GM12878 (cell line): ENCODE measurements around the gene SLC26A8. TPM values are rescaled to one million over a fixed set of nuclear protein-coding genes. Genes with fewer than 3 reads are reported as not detected.
A peak's percentile ranks its signal among the peaks of the same experiment; 100 is the strongest.
"Not testable (repeated sequence)": the region's sequence is repeated elsewhere in the genome, so short reads cannot be mapped to it uniquely, and the experiment has no call there.

Experiments used
- ATAC-seq: fragments of 200-7000 bp; cut with Tn5 transposase; 3 replicates; pipeline ENCODE4 v1.9.1; 2020; ENCODE audit warnings: mild to moderate bottlenecking, moderate library complexity
- BruUV-seq: library from RNA; stranded (reverse); fragments of 400-500 nt; replicated peaks from 2 replicates; lab custom pipeline; 2021; lab: Mats Ljungman, UMichigan
- CTCF ChIA-PET: fragments of 300-600 bp; sonication (Branson Sonifier 250); formaldehyde crosslinking; extraction: SDS; loops from one replicate; lab custom pipeline; 2021; ENCODE audit warnings: inconsistent platforms; lab: Yijun Ruan, JAX
- POLR2A ChIA-PET: fragments of 350-600 bp; formaldehyde crosslinking; extraction: SDS; loops from one replicate; lab custom pipeline; 2021; ENCODE audit warnings: inconsistent platforms; lab: Charles Lee
- RAD21 ChIA-PET: fragments of 300-600 bp; sonication (Branson Sonifier 250); formaldehyde crosslinking; loops from one replicate; lab custom pipeline; 2023; ENCODE audit warnings: antibody characterized with exemption; ENCODE audit not compliant: unreplicated experiment; lab: Charles Lee
- SMC1A ChIA-PET: fragments of 300-600 bp; sonication (Branson Sonifier 250); formaldehyde crosslinking; loops from one replicate; lab custom pipeline; 2023; ENCODE audit not compliant: unreplicated experiment, uncharacterized antibody; lab: Charles Lee
- DNase-seq: peaks from one replicate; pipeline ENCODE4 v3.0.0-alpha.2; 2011; ENCODE audit warnings: low read depth, low spot score
- FAIRE-seq: peaks from 3 replicates; lab custom pipeline; 2011; peaks lifted over from hg19 to GRCh38; lab: Jason Lieb, UNC
- H2AFZ ChIP-seq: 2 replicates; pipeline ENCODE4 v1.6.0; 2011; ENCODE audit warnings: low read depth, low read length, control low read depth; ENCODE audit not compliant: control insufficient read depth
- H3K27ac ChIP-seq: 2 replicates; pipeline ENCODE4 v1.5.1; 2011; ENCODE audit warnings: control low read depth; ENCODE audit not compliant: control insufficient read depth, insufficient read depth
- H3K27me3 ChIP-seq, 2 experiments: replicated peaks in 1 of 2; 2 replicates each; pipeline versions ENCODE4 v1.6.0 to v1.6.1; 2011; ENCODE audit warnings: low read length in 1 of 2; ENCODE audit not compliant: control insufficient read depth in 2 of 2, insufficient read depth in 2 of 2
- H3K36me3 ChIP-seq, 2 experiments: 2 replicates each; pipeline ENCODE4 v1.5.1; 2011; ENCODE audit warnings: low read length in 1 of 2; ENCODE audit not compliant: control insufficient read depth in 2 of 2, insufficient read depth in 2 of 2
- H3K4me1 ChIP-seq: 2 replicates; pipeline ENCODE4 v1.6.1; 2011; ENCODE audit warnings: mild to moderate bottlenecking, low read length, moderate library complexity, mixed read lengths; ENCODE audit not compliant: control insufficient read depth, insufficient read depth
- H3K4me2 ChIP-seq: 2 replicates; pipeline ENCODE4 v1.6.0; 2011; ENCODE audit warnings: control low read depth; ENCODE audit not compliant: control insufficient read depth, insufficient read depth
- H3K4me3 ChIP-seq: fragments of 200-600 bp; sonication (generic); 2 replicates; pipeline ENCODE4 v1.5.1; 2016
- H3K79me2 ChIP-seq: 2 replicates; pipeline ENCODE4 v1.6.0; 2011; ENCODE audit warnings: low read length; ENCODE audit not compliant: control insufficient read depth, insufficient read depth
- H3K9ac ChIP-seq: 2 replicates; pipeline ENCODE4 v1.8.0; 2011; ENCODE audit warnings: low read length, control low read depth, mixed read lengths; ENCODE audit not compliant: control insufficient read depth, insufficient read depth
- H3K9me3 ChIP-seq: replicated peaks from 3 replicates; pipeline ENCODE4 v1.5.1; 2011; ENCODE audit warnings: mild to moderate bottlenecking, low read length; ENCODE audit not compliant: control insufficient read depth, insufficient read depth
- H4K20me1 ChIP-seq: 2 replicates; pipeline ENCODE4 v1.6.0; 2011; ENCODE audit not compliant: control insufficient read depth, insufficient read depth
- CBX5 ChIP-seq: sonication (generic); IDR thresholded peaks from 2 replicates; pipeline ENCODE4 v1.6.1; 2016; ENCODE audit warnings: low read depth, moderate library complexity, mild to moderate bottlenecking, inconsistent platforms
- FOXM1 ChIP-seq: IDR thresholded peaks from 2 replicates; pipeline ENCODE4 v1.6.1; 2012; ENCODE audit warnings: low read depth, mild to moderate bottlenecking, inconsistent platforms, low read length, moderate library complexity
- NFYA ChIP-seq: IDR thresholded peaks from 2 replicates; pipeline ENCODE4 v1.6.1; 2011; ENCODE audit warnings: low read depth, mild to moderate bottlenecking, low read length, improper control_type of control experiment, borderline replicate concordance
- NR2F1 ChIP-seq: fragments of 450-650 bp; conservative IDR thresholded peaks from 2 replicates; pipeline ENCODE4 v1.6.1; 2017; ENCODE audit warnings: mild to moderate bottlenecking
- RCOR1 ChIP-seq: conservative IDR thresholded peaks from 2 replicates; pipeline ENCODE4 v1.6.1; 2012; ENCODE audit warnings: low read depth, low read length, improper control_type of control experiment
- SPI1 ChIP-seq: IDR thresholded peaks from 2 replicates; pipeline ENCODE4 v1.6.1; 2011; ENCODE audit warnings: low read depth, mild to moderate bottlenecking, low read length, moderate library complexity, borderline replicate concordance; ENCODE audit not compliant: insufficient read depth
- TCF7 ChIP-seq: IDR thresholded peaks from 2 replicates; pipeline ENCODE4 v1.6.1; 2014; ENCODE audit warnings: antibody characterized with exemption, borderline replicate concordance
- USF1 ChIP-seq: IDR thresholded peaks from 2 replicates; pipeline ENCODE4 v1.6.1; 2011; ENCODE audit warnings: borderline replicate concordance, low read depth, mild to moderate bottlenecking, moderate library complexity, mixed read lengths, low read length; ENCODE audit not compliant: insufficient read depth; ENCODE audit errors: extremely low read length
- ZNF217 ChIP-seq: fragments of 450-650 bp; IDR thresholded peaks from 2 replicates; pipeline ENCODE4 v1.6.1; 2017; ENCODE audit warnings: antibody characterized with exemption, mild to moderate bottlenecking
- WGBS: methylation state at CpG from one replicate; pipeline ENCODE4 v1.1.6; 2016; ENCODE audit warnings: low lambda C conversion rate; ENCODE audit not compliant: insufficient replicate concordance, insufficient coverage; ENCODE audit errors: missing lambda C conversion rate; 5-methylcytosine and 5-hydroxymethylcytosine counted together
- in situ Hi-C: fragments of 300-500 bp; cut with MboI; formaldehyde crosslinking; loops from 9 replicates; pipeline ENCODE4 v1.14.3; 2018; ENCODE audit warnings: mixed read lengths
- intact Hi-C: fragments of 100-400 bp; cut with micrococcal nuclease; formaldehyde crosslinking; loops from one replicate; pipeline ENCODE4 v1.14.2; 2022; ENCODE audit not compliant: unreplicated experiment
- polyA plus RNA-seq, 11 experiments: library from polyadenylated mRNA; depleted of rRNA in 4 of 11; unstranded in 6 of 11; stranded (reverse) in 5 of 11; fragments of >200 nt; fragmentation: Nextera tagmentation in 4 of 11; fragmentation: Illumina TruSeq in 1 of 11; extraction: Ambion mirVana in 4 of 11; extraction: Trizol in 1 of 11; gene quantifications; 1 replicate in 1 of 11; 2 replicates in 10 of 11; pipeline versions ENCODE4 v1.2.1 to v1.2.3, GENCODE V29; 2011 to 2016; ENCODE audit warnings: inconsistent platforms in 2 of 11, missing spikeins in 2 of 11, low read depth in 1 of 11
- total RNA-seq, 4 experiments: library from RNA; depleted of rRNA in 3 of 4; stranded (reverse); fragments of >200 nt in 3 of 4; fragmentation: Illumina TruSeq in 1 of 4; extraction: Trizol in 1 of 4; gene quantifications; 2 replicates each; pipeline versions ENCODE4 v1.2.1 to v1.2.3, GENCODE V29; 2013 to 2021

Gene SLC26A8
- total and polyA plus RNA-seq, 10 of the 15 experiments (the other 5 are each of a cell fraction or from before 2014, with no cell fraction given), result 0.09 to 0.95 (median 0.27) TPM; not detected in 2

DNA sequence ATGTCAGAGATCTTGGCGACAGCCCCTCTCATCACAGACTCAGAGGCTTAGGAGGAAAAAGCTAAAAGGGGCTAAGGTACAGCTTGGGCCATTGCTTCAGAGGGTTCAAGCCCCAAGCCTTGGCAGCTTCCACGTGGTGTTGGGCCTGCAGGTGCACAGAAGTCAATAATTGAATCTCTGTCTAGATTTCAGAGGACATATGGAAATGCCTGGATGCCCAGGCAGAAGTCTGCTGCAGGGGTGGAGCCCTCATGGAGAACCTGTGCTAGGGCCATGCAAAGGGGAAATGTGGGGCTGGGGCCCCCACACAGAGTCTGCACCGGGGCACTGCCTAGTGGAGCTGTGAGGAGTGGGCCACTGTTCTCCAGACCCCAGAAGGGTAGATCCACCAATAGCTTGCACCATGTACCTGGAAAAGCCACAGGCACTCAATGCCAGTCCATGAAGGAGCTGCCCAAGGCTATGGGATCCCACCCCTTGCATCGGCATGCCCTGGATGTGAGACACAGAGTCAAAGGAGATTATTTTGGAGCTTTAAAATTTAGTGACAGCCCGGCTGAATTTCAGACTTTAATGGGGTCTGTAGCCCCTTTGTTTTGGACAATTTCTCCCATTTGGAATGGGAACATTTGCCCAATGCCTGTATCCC lies 115.6 kb downstream of the SLC26A8 start:
- ATAC-seq, POLR2A ChIA-PET, H2AFZ ChIP-seq, BruUV-seq, H3K4me3 ChIP-seq, H3K27ac ChIP-seq, H4K20me1 ChIP-seq, H3K4me1 ChIP-seq, FAIRE-seq, H3K27me3 ChIP-seq, H3K9ac ChIP-seq, intact Hi-C loops, H3K36me3 ChIP-seq, RAD21 ChIA-PET, DNase-seq, H3K4me2 ChIP-seq, in situ Hi-C loops: not testable (repeated sequence)
- Histone ChIP-seq H3K79me2 (peaks cover 34% of the 10 kb centered on the region), H3K9me3 (peaks cover 20% of the 10 kb centered on the region)
- ChIA-PET CTCF (interaction anchor here (1.0 kb wide), 1 partner anchor 9 kb away, joined by 3 read pairs; no protein-coding TSS in a partner anchor), SMC1A (interaction anchor here (1.0 kb wide), 1 partner anchor 168 kb away, joined by 3 read pairs; no protein-coding TSS in a partner anchor)
- 96% methylated on average over 5 of the region's 5 CpGs for WGBS
- TF ChIP-seq CBX5, result peak; percentile 63; the same call in 1 of the 2 replicates

- ATAC-seq (no peak), DNase-seq (no peak), FAIRE-seq (no peak)
- ChIA-PET CTCF (interaction anchor here (1.5 kb wide), 1 partner anchor 13 kb away, joined by 3 read pairs; the partner anchor contains the start of gene SRPK1), SMC1A (interaction anchor here (1.0 kb wide), 1 partner anchor 169 kb away, joined by 3 read pairs; no protein-coding TSS in a partner anchor), POLR2A (interaction anchor here (0.6 kb wide), 1 partner anchor 102 kb away, joined by 4 read pairs; no protein-coding TSS in a partner anchor), RAD21 (interaction anchor here (0.6 kb wide), 1 partner anchor 475 kb away, joined by 6 read pairs; no protein-coding TSS in a partner anchor)
- intact Hi-C loops (no loop called here), in situ Hi-C loops (no loop called here)
- Histone ChIP-seq H3K4me1 (no peaks in the 10 kb centered on the region; the same call in 1 of the 2 replicates), H3K9ac (no peak overlapping the region), H4K20me1 (no peaks in the 10 kb centered on the region), H3K79me2 (peaks cover 40% of the 10 kb centered on the region), H3K36me3 (peaks cover 4 to 12% of the 10 kb centered on the region in 2 experiments), H3K9me3 (peaks cover 20% of the 10 kb centered on the region), H3K27me3 (no peaks in the 10 kb centered on the region), H3K4me3 (no peak overlapping the region), H3K4me2 (no peak overlapping the region), H3K27ac (no peak overlapping the region), H2AFZ (no peak overlapping the region)
- WGBS, result 56% methylated on average over 6 of the region's 6 CpGs
- no TSS peak for BruUV-seq
- 0 out of 2 replicates have a peak, but pooled peaks have one; percentile 32 for TF ChIP-seq SPI1
- TF ChIP-seq NFYA, result no peak
- no peak for TF ChIP-seq ZNF217
- no peak for TF ChIP-seq USF1
- TF ChIP-seq RCOR1, result no peak
- 0 out of 2 replicates have a peak, but pooled peaks have one; percentile 30 for TF ChIP-seq NR2F1
- TF ChIP-seq FOXM1, result no peak
- no peak for TF ChIP-seq TCF7
Measured at GRCh38 chr6:35907750-35908149, 116.7 kb downstream of the SLC26A8 start.
